ENCODE results near the gene ROBO1. TPM values are rescaled to one million over a fixed set of nuclear protein-coding genes. Genes with fewer than 3 reads are reported as not detected.
"Not testable (repeated sequence)": the region's sequence is repeated elsewhere in the genome, so short reads cannot be mapped to it uniquely, and the experiment has no call there.

The ROBO1 gene
- total RNA-seq, 1 experiment from 2014 or later: 34.5 TPM

- DNase-seq: no peak
- Histone ChIP-seq H3K36me3 (replicated peaks; ENCODE audit: control insufficient read depth, insufficient read depth, low read length) (no peaks in the 10 kb centered on the region), H3K27me3 (ENCODE audit: control insufficient read depth, insufficient read depth, low read length) (no peaks in the 10 kb centered on the region), H3K4me3 (ENCODE audit: insufficient read depth, low read depth, low read length) (no peak overlapping the region)
These were observed 866.3 kb downstream of the ROBO1 start for GRCh38 chr3:78901544-78901943.

DNA sequence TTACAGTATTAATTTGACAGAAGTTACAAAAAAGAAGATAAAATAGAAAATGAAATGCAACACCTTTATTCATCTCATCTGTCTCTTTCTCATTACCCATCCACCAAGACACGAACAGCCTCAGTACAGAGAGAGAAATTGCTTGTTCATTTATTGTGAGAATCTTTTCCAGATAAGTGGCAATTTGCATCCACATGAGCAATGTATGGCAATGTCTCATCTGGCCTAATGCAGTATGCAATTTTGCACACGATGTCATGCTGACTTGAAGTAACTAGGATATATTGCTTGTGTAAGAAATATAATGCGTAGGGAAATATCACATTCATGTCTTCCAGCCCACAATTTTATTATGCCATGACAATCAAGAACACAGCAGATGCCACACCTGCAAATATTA lies 866.9 kb downstream of the ROBO1 start:
- H3K4me3 ChIP-seq (ENCODE audit: insufficient read depth, low read depth, low read length): no peak overlapping the region
- no peaks in the 10 kb centered on the region for H3K27me3 ChIP-seq (ENCODE audit: control insufficient read depth, insufficient read depth, low read length)
- no peaks in the 10 kb centered on the region for H3K36me3 ChIP-seq (replicated peaks; ENCODE audit: control insufficient read depth, insufficient read depth, low read length)
- no peak for DNase-seq

- Histone ChIP-seq H3K4me3 (ENCODE audit: insufficient read depth, low read depth, low read length) (no peak overlapping the region), H3K36me3 (replicated peaks; ENCODE audit: control insufficient read depth, insufficient read depth, low read length) (no peaks in the 10 kb centered on the region), H3K27me3 (ENCODE audit: control insufficient read depth, insufficient read depth, low read length) (no peaks in the 10 kb centered on the region)
- DNase-seq: no peak
These were observed 867.4 kb downstream of the ROBO1 start for GRCh38 chr3:78900426-78900825.

DNA sequence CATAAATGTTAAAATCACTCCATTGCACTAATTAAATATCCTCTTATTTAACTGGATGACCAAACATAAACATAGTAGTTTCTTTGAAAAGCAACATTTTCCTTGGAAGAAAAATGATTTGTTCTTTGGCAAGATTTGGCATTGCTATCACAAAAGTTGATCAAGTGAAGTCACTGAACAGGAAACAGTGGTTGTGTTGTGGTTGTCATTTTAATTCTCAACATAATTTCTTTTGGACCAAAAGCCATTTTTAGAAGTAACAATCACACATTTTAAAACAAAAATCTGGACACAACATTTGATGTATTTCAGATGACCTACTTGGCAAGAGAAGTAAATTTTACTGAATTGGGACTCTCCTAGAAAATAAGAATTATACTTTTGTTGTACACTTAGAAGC lies 872.3 kb downstream of the ROBO1 start:
- no peak for DNase-seq
- Histone ChIP-seq H3K36me3 (replicated peaks; ENCODE audit: control insufficient read depth, insufficient read depth, low read length) (no peaks in the 10 kb centered on the region), H3K27me3 (ENCODE audit: control insufficient read depth, insufficient read depth, low read length) (no peaks in the 10 kb centered on the region), H3K4me3 (ENCODE audit: insufficient read depth, low read depth, low read length) (no peak overlapping the region)

- H3K27me3 ChIP-seq (ENCODE audit: control insufficient read depth, insufficient read depth, low read length): no peaks in the 10 kb centered on the region
- DNase-seq: no peak
- no peaks in the 10 kb centered on the region for H3K36me3 ChIP-seq (replicated peaks; ENCODE audit: control insufficient read depth, insufficient read depth, low read length)
- H3K4me3 ChIP-seq (ENCODE audit: insufficient read depth, low read depth, low read length): no peak overlapping the region
These were observed 873.0 kb downstream of the ROBO1 start for GRCh38 chr3:78894787-78895186.

DNA sequence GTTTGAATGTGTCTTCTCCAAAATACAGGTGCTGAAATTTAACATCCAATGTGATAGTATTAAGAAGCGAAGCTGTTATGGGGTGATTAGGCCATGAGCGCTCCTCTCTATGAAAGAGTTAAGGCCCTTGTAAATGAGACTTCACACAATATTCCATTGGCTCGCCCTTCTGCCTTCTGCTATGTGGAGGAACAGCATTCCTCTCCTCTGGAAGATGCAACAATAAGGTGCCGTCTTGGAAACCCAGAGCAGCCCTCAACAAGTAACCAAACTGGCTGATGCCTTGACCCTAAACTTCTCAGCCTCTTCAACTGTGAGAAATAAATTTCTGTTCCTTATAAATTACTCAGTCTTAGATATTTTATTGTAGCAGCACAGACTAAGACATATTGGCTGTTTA lies 874.6 kb downstream of the ROBO1 start:
- Histone ChIP-seq H3K36me3 (replicated peaks; ENCODE audit: control insufficient read depth, insufficient read depth, low read length) (no peaks in the 10 kb centered on the region), H3K27me3 (ENCODE audit: control insufficient read depth, insufficient read depth, low read length) (no peaks in the 10 kb centered on the region), H3K4me3 (ENCODE audit: insufficient read depth, low read depth, low read length) (no peak overlapping the region)
- DNase-seq: no peak

DNA sequence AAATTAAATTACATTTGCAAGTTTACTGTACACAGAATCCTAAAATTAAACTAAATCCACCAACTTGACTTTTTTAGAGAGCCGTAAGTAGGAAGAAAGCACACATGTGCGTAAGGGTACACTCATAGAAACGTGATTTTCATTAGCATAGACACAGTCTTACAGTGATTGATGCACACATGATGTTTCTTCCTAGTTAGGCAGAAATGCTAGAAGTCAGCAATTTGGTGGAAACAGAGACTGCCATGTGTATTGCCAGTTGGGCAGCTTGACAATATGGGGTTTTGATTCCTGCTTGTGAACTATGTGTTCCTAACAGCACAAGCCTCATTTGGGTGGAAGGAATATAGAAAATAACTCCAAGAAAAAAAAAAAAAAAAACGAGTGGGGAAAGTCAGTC lies 878.5 kb downstream of the ROBO1 start:
- no peak for DNase-seq
- H3K4me3 ChIP-seq (ENCODE audit: insufficient read depth, low read depth, low read length): no peak overlapping the region
- no peaks in the 10 kb centered on the region for H3K27me3 ChIP-seq (ENCODE audit: control insufficient read depth, insufficient read depth, low read length)

DNA sequence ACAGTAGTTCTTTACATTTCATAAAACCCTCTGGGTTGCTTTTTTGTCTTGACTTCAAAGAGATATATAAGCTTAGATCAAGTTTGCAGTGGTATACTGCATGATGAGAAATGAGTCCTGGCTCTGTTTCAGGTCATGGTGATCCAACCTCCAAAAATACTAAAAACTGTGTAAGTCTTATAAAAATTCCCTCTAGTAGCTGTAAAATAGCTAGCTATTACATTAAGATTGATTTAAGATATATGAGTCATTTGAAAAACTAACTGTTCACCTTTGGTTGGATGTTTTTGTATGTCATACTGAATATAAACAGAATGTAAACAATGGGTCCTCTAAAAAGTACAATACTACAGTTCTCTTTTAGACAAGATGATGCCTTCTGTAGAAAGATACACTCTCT lies 879.2 kb downstream of the ROBO1 start:
- no peak for DNase-seq
- Histone ChIP-seq H3K36me3 (replicated peaks; ENCODE audit: control insufficient read depth, insufficient read depth, low read length) (no peaks in the 10 kb centered on the region), H3K4me3 (ENCODE audit: insufficient read depth, low read depth, low read length) (no peak overlapping the region), H3K27me3 (ENCODE audit: control insufficient read depth, insufficient read depth, low read length) (no peaks in the 10 kb centered on the region)

More for the DNA sequence above, 878.5 kb downstream of the ROBO1 start:
- no peaks in the 10 kb centered on the region for H3K36me3 ChIP-seq (replicated peaks; ENCODE audit: control insufficient read depth, insufficient read depth, low read length)

GRCh38 chr3:78887547-78888011 lies 880.2 kb downstream of the ROBO1 start:
- Histone ChIP-seq H3K36me3 (replicated peaks; ENCODE audit: control insufficient read depth, insufficient read depth, low read length) (no peaks in the 10 kb centered on the region), H3K27me3 (ENCODE audit: control insufficient read depth, insufficient read depth, low read length) (no peaks in the 10 kb centered on the region), H3K4me3 (ENCODE audit: insufficient read depth, low read depth, low read length) (no peak overlapping the region)
- DNase-seq: no peak

GRCh38 chr3:78887029-78887428 lies 880.8 kb downstream of the ROBO1 start:
- Histone ChIP-seq H3K27me3 (ENCODE audit: control insufficient read depth, insufficient read depth, low read length) (no peaks in the 10 kb centered on the region), H3K4me3 (ENCODE audit: insufficient read depth, low read depth, low read length) (no peak overlapping the region), H3K36me3 (replicated peaks; ENCODE audit: control insufficient read depth, insufficient read depth, low read length) (no peaks in the 10 kb centered on the region)
- DNase-seq: no peak

GRCh38 chr3:78884567-78884966 lies 883.2 kb downstream of the ROBO1 start:
- H3K4me3 ChIP-seq (ENCODE audit: insufficient read depth, low read depth, low read length); H3K27me3 ChIP-seq (ENCODE audit: control insufficient read depth, insufficient read depth, low read length); H3K36me3 ChIP-seq (replicated peaks; ENCODE audit: control insufficient read depth, insufficient read depth, low read length); DNase-seq: not testable (repeated sequence)

DNA sequence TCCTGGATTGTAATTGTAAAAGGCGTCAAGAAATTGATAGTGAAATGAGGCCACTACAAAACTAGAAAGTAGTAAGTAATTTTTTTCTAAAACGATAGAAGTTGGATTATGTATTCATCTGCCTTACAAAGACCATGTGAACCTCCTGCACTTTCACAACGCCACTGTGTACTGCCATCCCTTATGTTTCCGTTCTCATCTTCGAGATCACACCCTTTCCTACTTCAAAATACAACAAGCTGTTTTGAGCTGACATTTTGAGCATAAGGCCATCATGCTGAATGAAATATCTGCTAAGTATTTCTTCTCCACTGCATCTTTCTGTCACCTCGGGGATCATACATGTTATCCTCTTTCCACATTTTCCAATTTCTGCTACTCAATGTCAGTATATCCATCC lies 885.5 kb downstream of the ROBO1 start:
- no peak overlapping the region for H3K4me3 ChIP-seq (ENCODE audit: insufficient read depth, low read depth, low read length)
- DNase-seq: no peak
- H3K27me3 ChIP-seq (ENCODE audit: control insufficient read depth, insufficient read depth, low read length): no peaks in the 10 kb centered on the region
- H3K36me3 ChIP-seq (replicated peaks; ENCODE audit: control insufficient read depth, insufficient read depth, low read length): no peaks in the 10 kb centered on the region

- no peaks in the 10 kb centered on the region for H3K27me3 ChIP-seq (ENCODE audit: control insufficient read depth, insufficient read depth, low read length)
- H3K36me3 ChIP-seq (replicated peaks; ENCODE audit: control insufficient read depth, insufficient read depth, low read length): no peaks in the 10 kb centered on the region
- DNase-seq: no peak
- H3K4me3 ChIP-seq (ENCODE audit: insufficient read depth, low read depth, low read length): no peak overlapping the region
These were observed 886.3 kb downstream of the ROBO1 start for GRCh38 chr3:78881501-78881900.

- no peak for DNase-seq
- Histone ChIP-seq H3K27me3 (ENCODE audit: control insufficient read depth, insufficient read depth, low read length) (no peaks in the 10 kb centered on the region), H3K4me3 (ENCODE audit: insufficient read depth, low read depth, low read length) (no peak overlapping the region), H3K36me3 (replicated peaks; ENCODE audit: control insufficient read depth, insufficient read depth, low read length) (no peaks in the 10 kb centered on the region)
These were observed 887.0 kb downstream of the ROBO1 start for GRCh38 chr3:78880603-78881461.

DNA sequence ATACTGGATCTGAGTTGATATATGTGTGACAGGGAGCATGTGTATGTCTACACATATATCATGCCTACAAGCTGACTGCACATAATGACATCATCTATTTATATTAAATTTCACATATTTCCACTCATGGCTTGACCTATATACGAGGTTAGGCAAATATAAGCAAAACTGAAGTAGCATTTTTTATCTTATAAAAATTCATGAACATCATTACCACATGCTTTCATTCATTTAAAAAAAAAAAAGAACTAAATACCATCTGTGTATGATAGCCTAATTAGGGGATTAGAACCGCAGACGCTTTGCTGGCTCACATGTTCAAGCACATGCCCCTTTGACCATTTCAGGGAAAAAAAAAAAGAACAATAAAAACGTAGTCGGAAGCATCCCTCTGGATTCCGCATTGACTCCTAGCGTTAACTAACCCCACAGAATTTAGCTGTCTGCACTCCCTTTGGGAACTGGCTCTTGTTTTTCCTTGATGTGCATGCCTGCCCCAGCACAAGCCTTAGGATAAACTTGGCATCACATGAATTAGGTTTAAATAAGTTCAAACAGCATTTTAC lies 888.4 kb downstream of the ROBO1 start:
- Histone ChIP-seq H3K36me3 (replicated peaks; ENCODE audit: control insufficient read depth, insufficient read depth, low read length) (no peaks in the 10 kb centered on the region), H3K27me3 (ENCODE audit: control insufficient read depth, insufficient read depth, low read length) (no peaks in the 10 kb centered on the region), H3K4me3 (ENCODE audit: insufficient read depth, low read depth, low read length) (no peak overlapping the region)
- DNase-seq: no peak

Measured in H7 (cell line).